Smooth muscle cell (in vitro differentiated cells): ENCODE results near the gene MTHFD1. TPM values are rescaled to one million over a fixed set of nuclear protein-coding genes. Genes with fewer than 3 reads are reported as not detected.

Source experiments
- DNase-seq: peaks from one replicate; lab custom pipeline; 2025; ENCODE audit not compliant: unreplicated experiment; lab: John Stamatoyannopoulos, UW
- H2AFZ ChIP-seq: fragments of 200-600 bp; sonication (generic); 2 replicates; pipeline ENCODE4 v1.6.0; 2016; ENCODE audit warnings: antibody characterized with exemption, low read depth, mild to moderate bottlenecking
- H3F3A ChIP-seq: fragments of 200-600 bp; sonication (generic); 2 replicates; pipeline ENCODE4 v1.6.0; 2017; ENCODE audit warnings: antibody characterized with exemption, low read depth
- H3K27ac ChIP-seq: fragments of 200-600 bp; sonication (generic); 2 replicates; pipeline ENCODE4 v1.5.1; 2016; ENCODE audit warnings: low read depth, mild to moderate bottlenecking
- H3K27me3 ChIP-seq: fragments of 200-600 bp; sonication (generic); 2 replicates; pipeline ENCODE4 v1.6.1; 2016; ENCODE audit warnings: low read depth, mild to moderate bottlenecking
- H3K36me3 ChIP-seq: fragments of 200-600 bp; sonication (generic); 2 replicates; pipeline ENCODE4 v1.5.1; 2016; ENCODE audit warnings: low read depth
- H3K4me1 ChIP-seq: fragments of 200-600 bp; sonication (generic); 2 replicates; pipeline ENCODE4 v1.5.1; 2016; ENCODE audit warnings: low read depth
- H3K4me2 ChIP-seq: fragments of 200-600 bp; sonication (generic); 2 replicates; pipeline ENCODE4 v1.6.0; 2016; ENCODE audit warnings: mild to moderate bottlenecking
- H3K4me3 ChIP-seq: fragments of 200-600 bp; sonication (generic); 2 replicates; pipeline ENCODE4 v1.5.1; 2016; ENCODE audit warnings: mild to moderate bottlenecking
- H3K79me2 ChIP-seq: fragments of 200-600 bp; sonication (generic); 2 replicates; pipeline ENCODE4 v1.6.0; 2016; ENCODE audit warnings: low read depth, mild to moderate bottlenecking
- H3K9ac ChIP-seq: fragments of 200-600 bp; sonication (generic); 2 replicates; pipeline ENCODE4 v1.6.0; 2016; ENCODE audit warnings: low read depth
- H3K9me3 ChIP-seq: fragments of 200-600 bp; sonication (generic); replicated peaks from 2 replicates; pipeline ENCODE4 v1.5.1; 2016; ENCODE audit warnings: low read depth
- H4K20me1 ChIP-seq: fragments of 200-600 bp; sonication (generic); 2 replicates; pipeline ENCODE4 v1.6.0; 2016; ENCODE audit warnings: low read depth
- WGBS: methylation state at CpG from one replicate; pipeline ENCODE4 v1.1.7; 2016; ENCODE audit warnings: low lambda C conversion rate; 5-methylcytosine and 5-hydroxymethylcytosine counted together
- polyA plus RNA-seq: library from polyadenylated mRNA; unstranded; fragments of >200 nt; fragmentation: Nextera tagmentation; extraction: Ambion mirVana; gene quantifications from 2 replicates; pipeline ENCODE4 v1.2.1, GENCODE V29; 2016
- total RNA-seq: library from RNA; depleted of rRNA; stranded (reverse); fragments of >200 nt; gene quantifications from 2 replicates; pipeline ENCODE4 v1.2.3, GENCODE V29; 2014
- TF ChIP-seq, protein P1 (sequence below): fragments of 200-600 bp; sonication (generic); IDR thresholded peaks from 2 replicates; pipeline ENCODE4 v1.5.1; 2017; ENCODE audit warnings: borderline replicate concordance, mild to moderate bottlenecking, antibody characterized with exemption; ENCODE audit not compliant: insufficient read depth, poor library complexity, severe bottlenecking

Gene MTHFD1
- total and polyA plus RNA-seq, 2 experiments from 2014 or later, result 12.8 to 25.4 TPM

DNA sequence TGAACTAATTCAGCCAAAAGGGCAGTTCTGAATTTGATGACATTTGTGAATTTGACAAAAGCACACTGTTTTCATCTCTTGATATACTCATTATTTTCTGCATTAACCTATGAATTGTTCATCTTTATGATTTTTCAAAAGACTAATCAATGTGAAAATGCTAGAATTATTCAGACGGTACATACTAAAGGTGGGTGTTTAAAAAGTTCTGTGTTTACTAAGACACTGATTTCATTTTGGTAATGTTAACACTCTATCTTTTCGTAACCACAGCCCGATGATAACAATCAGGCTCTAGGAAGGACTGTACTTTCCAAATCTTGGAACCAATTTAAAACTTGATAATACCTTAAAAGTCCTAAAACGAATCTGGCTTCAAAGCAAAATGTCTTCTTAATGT, 86.5 kb downstream of the MTHFD1 start:
- WGBS, result 84% methylated on average over 4 of the region's 4 CpGs

DNA sequence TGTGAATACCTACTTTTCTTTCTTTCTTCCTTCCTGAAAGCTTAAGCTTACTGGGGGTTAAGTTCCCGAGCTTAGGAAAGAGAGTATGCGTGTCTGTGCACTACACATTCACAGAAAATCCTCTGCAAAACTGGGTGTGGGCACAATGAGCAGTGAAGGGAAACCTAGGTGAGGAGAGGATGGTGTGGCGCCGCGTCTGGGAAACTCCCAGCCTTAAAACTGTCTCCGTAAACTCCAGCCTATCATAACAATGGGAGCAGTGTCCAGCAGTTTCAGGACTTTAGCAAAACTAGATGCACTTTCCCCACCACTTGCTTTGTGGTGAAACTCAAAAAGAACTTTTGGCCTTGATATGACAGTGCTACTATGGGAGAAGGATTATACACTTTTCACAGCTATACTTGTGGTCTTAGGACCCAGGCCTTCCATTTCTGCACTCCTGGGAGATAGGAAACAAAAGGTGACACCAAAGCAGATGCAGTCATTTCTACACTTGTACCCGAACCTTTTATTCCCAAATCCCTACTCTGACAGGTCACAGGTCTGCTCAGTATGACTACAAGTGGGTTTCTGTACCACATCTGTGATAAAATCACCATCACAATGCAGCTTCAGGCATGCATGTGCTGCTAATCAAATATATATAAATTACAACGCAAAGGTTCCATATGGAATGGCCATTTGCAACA, 87.6 kb downstream of the MTHFD1 start:
- TF ChIP-seq, protein P1, sequence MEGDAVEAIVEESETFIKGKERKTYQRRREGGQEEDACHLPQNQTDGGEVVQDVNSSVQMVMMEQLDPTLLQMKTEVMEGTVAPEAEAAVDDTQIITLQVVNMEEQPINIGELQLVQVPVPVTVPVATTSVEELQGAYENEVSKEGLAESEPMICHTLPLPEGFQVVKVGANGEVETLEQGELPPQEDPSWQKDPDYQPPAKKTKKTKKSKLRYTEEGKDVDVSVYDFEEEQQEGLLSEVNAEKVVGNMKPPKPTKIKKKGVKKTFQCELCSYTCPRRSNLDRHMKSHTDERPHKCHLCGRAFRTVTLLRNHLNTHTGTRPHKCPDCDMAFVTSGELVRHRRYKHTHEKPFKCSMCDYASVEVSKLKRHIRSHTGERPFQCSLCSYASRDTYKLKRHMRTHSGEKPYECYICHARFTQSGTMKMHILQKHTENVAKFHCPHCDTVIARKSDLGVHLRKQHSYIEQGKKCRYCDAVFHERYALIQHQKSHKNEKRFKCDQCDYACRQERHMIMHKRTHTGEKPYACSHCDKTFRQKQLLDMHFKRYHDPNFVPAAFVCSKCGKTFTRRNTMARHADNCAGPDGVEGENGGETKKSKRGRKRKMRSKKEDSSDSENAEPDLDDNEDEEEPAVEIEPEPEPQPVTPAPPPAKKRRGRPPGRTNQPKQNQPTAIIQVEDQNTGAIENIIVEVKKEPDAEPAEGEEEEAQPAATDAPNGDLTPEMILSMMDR, result no peak
- peaks cover 10% of the 10 kb centered on the region for H3F3A ChIP-seq
- no peak overlapping the region for H3K4me3 ChIP-seq
- DNase-seq, result no peak
- no peak overlapping the region for H3K9ac ChIP-seq
- H3K4me1 ChIP-seq, result no peaks in the 10 kb centered on the region
- H3K4me2 ChIP-seq, result no peak overlapping the region
- H4K20me1 ChIP-seq, result no peaks in the 10 kb centered on the region
- no peaks in the 10 kb centered on the region for H3K9me3 ChIP-seq
- peaks cover 19% of the 10 kb centered on the region for H3K79me2 ChIP-seq
- no peaks in the 10 kb centered on the region for H3K27me3 ChIP-seq
- no peaks in the 10 kb centered on the region for H3K36me3 ChIP-seq
- WGBS, result 77% methylated on average over 8 of the region's 8 CpGs
- H3K27ac ChIP-seq, result no peak overlapping the region
- H2AFZ ChIP-seq, result no peak overlapping the region

More for the DNA sequence above, 86.5 kb downstream of the MTHFD1 start:
- no peak overlapping the region for H3K27ac ChIP-seq
- no peak for DNase-seq
- no peaks in the 10 kb centered on the region for H3K4me1 ChIP-seq
- TF ChIP-seq, protein P1, result no peak
- H3K4me2 ChIP-seq, result no peak overlapping the region
- no peaks in the 10 kb centered on the region for H3K27me3 ChIP-seq
- no peak overlapping the region for H3K9ac ChIP-seq
- no peaks in the 10 kb centered on the region for H3K9me3 ChIP-seq
- peaks cover 19% of the 10 kb centered on the region for H3K79me2 ChIP-seq
- H3K36me3 ChIP-seq, result no peaks in the 10 kb centered on the region
- H4K20me1 ChIP-seq, result no peaks in the 10 kb centered on the region
- H3F3A ChIP-seq, result peaks cover 10% of the 10 kb centered on the region
- no peak overlapping the region for H2AFZ ChIP-seq
- no peak overlapping the region for H3K4me3 ChIP-seq

DNA sequence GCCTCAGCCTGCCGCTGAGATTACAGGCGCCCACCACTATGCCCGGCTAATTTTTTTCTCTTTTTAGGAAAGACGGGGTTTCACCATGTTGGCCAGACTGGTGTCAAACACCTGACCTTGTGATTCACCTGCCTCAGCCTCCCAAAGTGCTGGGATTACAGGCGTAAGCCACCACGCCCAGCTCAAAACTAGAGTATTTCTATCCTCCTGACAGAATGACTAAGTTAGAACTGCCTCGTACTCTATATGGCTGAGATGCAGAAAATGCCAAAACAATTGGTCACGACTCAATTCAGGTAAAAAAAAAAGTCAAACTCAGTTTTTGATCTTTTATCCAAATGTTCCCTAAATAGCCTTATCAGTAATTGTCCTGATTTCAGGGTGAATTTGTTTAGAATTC, 88.3 kb downstream of the MTHFD1 start:
- WGBS, result 87% methylated on average over 8 of the region's 8 CpGs
- Histone ChIP-seq H3K79me2 (peaks cover 16% of the 10 kb centered on the region), H3K4me3 (no peak overlapping the region), H3K27ac (no peak overlapping the region), H3K4me1 (no peaks in the 10 kb centered on the region), H3K4me2 (no peak overlapping the region), H3K36me3 (no peaks in the 10 kb centered on the region), H2AFZ (no peak overlapping the region), H3K9ac (no peak overlapping the region), H3K27me3 (no peaks in the 10 kb centered on the region), H3F3A (peaks cover 10% of the 10 kb centered on the region), H3K9me3 (no peaks in the 10 kb centered on the region), H4K20me1 (no peaks in the 10 kb centered on the region)
- DNase-seq, result no peak
- TF ChIP-seq, protein P1, result no peak
